ENCODE measurements around the gene GNB3. TPM values are rescaled to one million over a fixed set of nuclear protein-coding genes. Genes with fewer than 3 reads are reported as not detected.

GNB3 gene
- total RNA-seq, 1 experiment from 2014 or later, result 14.0 TPM

DNA sequence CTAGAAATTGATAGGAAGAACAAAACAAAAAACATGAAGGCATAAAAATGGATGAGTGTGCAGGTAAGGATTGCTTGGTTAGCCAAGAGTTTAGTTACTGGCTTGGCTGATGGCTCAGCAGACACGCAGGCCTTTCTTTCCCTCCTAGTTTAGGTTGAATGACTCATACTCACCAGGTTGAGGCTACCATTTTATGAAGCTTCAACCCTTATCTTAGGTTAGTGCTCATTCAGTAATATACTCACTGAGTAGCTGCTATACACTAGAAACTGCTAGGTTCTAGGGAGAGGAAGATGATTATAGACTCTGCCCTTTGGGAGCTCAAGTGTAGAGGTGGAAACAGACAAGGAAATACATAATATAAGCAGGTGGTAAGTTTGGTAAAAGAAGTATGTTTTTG lies 6.5 kb upstream of the GNB3 start:
- Mint-ChIP-seq H3K4me1 (peaks cover 18% of the 10 kb centered on the region), H3K27me3 (ENCODE audit: low read depth) (no peaks in the 10 kb centered on the region), H3K4me3 (no peak overlapping the region), H3K27ac (no peak overlapping the region), H3K36me3 (peaks cover 59% of the 10 kb centered on the region), H3K9me3 (no peaks in the 10 kb centered on the region)
- DNase-seq (ENCODE audit: low spot score) (no peak), ATAC-seq (no peak)
- CTCF ChIA-PET, result interaction anchor here (1.0 to 5.1 kb wide), 14 partner anchors 9 to 214 kb away, joined by 3 to 54 read pairs (median 10); partner anchors contain the start of genes CDCA3, COPS7A, GPR162 and MLF2
- TF ChIP-seq STAT6 (CRISPR knock-in tag; conservative IDR thresholded peaks at IDR 0.05; ENCODE audit: low read depth) (no peak), IRF2 (CRISPR knock-in tag; IDR thresholded peaks at IDR 0.05; ENCODE audit: borderline replicate concordance, low read depth) (no peak), TEAD1 (CRISPR knock-in tag; IDR thresholded peaks at IDR 0.05) (no peak), JAZF1 (CRISPR knock-in tag; IDR thresholded peaks at IDR 0.05) (no peak), SMAD3 (CRISPR knock-in tag; IDR thresholded peaks at IDR 0.05; ENCODE audit: borderline replicate concordance) (no peak), SOX15 (CRISPR knock-in tag; IDR thresholded peaks at IDR 0.05) (no peak), JUN (CRISPR knock-in tag; IDR thresholded peaks at IDR 0.05) (no peak), NR1H2 (CRISPR knock-in tag; IDR thresholded peaks at IDR 0.05) (no peak), CREM (CRISPR knock-in tag; IDR thresholded peaks at IDR 0.05) (no peak), ATF3 (CRISPR knock-in tag; conservative IDR thresholded peaks at IDR 0.05) (no peak), PRRX2 (CRISPR knock-in tag; IDR thresholded peaks at IDR 0.05) (no peak)
- TF ChIP-seq, protein P1, sequence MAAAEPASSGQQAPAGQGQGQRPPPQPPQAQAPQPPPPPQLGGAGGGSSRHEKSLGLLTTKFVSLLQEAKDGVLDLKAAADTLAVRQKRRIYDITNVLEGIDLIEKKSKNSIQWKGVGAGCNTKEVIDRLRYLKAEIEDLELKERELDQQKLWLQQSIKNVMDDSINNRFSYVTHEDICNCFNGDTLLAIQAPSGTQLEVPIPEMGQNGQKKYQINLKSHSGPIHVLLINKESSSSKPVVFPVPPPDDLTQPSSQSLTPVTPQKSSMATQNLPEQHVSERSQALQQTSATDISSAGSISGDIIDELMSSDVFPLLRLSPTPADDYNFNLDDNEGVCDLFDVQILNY (CRISPR knock-in tag; IDR thresholded peaks at IDR 0.05), result no peak
- TF ChIP-seq, protein P2, sequence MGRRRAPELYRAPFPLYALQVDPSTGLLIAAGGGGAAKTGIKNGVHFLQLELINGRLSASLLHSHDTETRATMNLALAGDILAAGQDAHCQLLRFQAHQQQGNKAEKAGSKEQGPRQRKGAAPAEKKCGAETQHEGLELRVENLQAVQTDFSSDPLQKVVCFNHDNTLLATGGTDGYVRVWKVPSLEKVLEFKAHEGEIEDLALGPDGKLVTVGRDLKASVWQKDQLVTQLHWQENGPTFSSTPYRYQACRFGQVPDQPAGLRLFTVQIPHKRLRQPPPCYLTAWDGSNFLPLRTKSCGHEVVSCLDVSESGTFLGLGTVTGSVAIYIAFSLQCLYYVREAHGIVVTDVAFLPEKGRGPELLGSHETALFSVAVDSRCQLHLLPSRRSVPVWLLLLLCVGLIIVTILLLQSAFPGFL (CRISPR knock-in tag; IDR thresholded peaks at IDR 0.05; ENCODE audit: borderline replicate concordance), result no peak
- POLR2A ChIA-PET, result interaction anchor here (0.6 to 1.2 kb wide), 4 partner anchors 19 to 511 kb away, joined by 3 to 5 read pairs (median 3); no protein-coding TSS in a partner anchor

GRCh38 chr12:6834873-6835272 lies 5.9 kb upstream of the GNB3 start:
- no peaks in the 10 kb centered on the region for H3K9me3 Mint-ChIP-seq
- ATAC-seq, result no peak
- TF ChIP-seq ZNF396 (CRISPR knock-in tag; IDR thresholded peaks at IDR 0.05; ENCODE audit: borderline replicate concordance), result no peak
- TF ChIP-seq NFE2L1 (CRISPR knock-in tag; IDR thresholded peaks at IDR 0.05), result no peak
- no peak for TF ChIP-seq JUN (CRISPR knock-in tag; IDR thresholded peaks at IDR 0.05)
- TF ChIP-seq SP1 (CRISPR knock-in tag; conservative IDR thresholded peaks at IDR 0.05), result no peak
- TF ChIP-seq, protein P1 (CRISPR knock-in tag; IDR thresholded peaks at IDR 0.05), result no peak
- no peak for TF ChIP-seq STAT6 (CRISPR knock-in tag; conservative IDR thresholded peaks at IDR 0.05; ENCODE audit: low read depth)
- TF ChIP-seq, protein P3, sequence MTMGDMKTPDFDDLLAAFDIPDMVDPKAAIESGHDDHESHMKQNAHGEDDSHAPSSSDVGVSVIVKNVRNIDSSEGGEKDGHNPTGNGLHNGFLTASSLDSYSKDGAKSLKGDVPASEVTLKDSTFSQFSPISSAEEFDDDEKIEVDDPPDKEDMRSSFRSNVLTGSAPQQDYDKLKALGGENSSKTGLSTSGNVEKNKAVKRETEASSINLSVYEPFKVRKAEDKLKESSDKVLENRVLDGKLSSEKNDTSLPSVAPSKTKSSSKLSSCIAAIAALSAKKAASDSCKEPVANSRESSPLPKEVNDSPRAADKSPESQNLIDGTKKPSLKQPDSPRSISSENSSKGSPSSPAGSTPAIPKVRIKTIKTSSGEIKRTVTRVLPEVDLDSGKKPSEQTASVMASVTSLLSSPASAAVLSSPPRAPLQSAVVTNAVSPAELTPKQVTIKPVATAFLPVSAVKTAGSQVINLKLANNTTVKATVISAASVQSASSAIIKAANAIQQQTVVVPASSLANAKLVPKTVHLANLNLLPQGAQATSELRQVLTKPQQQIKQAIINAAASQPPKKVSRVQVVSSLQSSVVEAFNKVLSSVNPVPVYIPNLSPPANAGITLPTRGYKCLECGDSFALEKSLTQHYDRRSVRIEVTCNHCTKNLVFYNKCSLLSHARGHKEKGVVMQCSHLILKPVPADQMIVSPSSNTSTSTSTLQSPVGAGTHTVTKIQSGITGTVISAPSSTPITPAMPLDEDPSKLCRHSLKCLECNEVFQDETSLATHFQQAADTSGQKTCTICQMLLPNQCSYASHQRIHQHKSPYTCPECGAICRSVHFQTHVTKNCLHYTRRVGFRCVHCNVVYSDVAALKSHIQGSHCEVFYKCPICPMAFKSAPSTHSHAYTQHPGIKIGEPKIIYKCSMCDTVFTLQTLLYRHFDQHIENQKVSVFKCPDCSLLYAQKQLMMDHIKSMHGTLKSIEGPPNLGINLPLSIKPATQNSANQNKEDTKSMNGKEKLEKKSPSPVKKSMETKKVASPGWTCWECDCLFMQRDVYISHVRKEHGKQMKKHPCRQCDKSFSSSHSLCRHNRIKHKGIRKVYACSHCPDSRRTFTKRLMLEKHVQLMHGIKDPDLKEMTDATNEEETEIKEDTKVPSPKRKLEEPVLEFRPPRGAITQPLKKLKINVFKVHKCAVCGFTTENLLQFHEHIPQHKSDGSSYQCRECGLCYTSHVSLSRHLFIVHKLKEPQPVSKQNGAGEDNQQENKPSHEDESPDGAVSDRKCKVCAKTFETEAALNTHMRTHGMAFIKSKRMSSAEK (CRISPR knock-in tag; IDR thresholded peaks at IDR 0.05; ENCODE audit: borderline replicate concordance), result no peak
- H3K27me3 Mint-ChIP-seq (ENCODE audit: low read depth), result no peaks in the 10 kb centered on the region
- peaks cover 59% of the 10 kb centered on the region for H3K36me3 Mint-ChIP-seq
- peaks cover 18% of the 10 kb centered on the region for H3K4me1 Mint-ChIP-seq
- POLR2A ChIA-PET, result interaction anchor here (0.6 to 1.2 kb wide), 6 partner anchors 14 to 511 kb away, joined by 3 to 5 read pairs (median 3); partner anchors contain the start of gene GPR162
- no peak for DNase-seq (ENCODE audit: low spot score)
- peak overlapping the region; percentile 74 for H3K27ac Mint-ChIP-seq
- CTCF ChIA-PET, result interaction anchor here (0.7 to 5.1 kb wide), 18 partner anchors 8 to 214 kb away, joined by 3 to 54 read pairs (median 6); partner anchors contain the start of genes CDCA3, COPS7A, GPR162 and MLF2
- H3K4me3 Mint-ChIP-seq, result no peak overlapping the region

All from WTC11 (cell line).